ENCODE results near the gene TBC1D1.

TBC1D1 gene

GRCh38 chr4:38113132-38113531, 222.2 kb downstream of the TBC1D1 start:
- DNase-seq (ENCODE audit: extremely low spot score, insufficient read length, low read depth) (no peak), FAIRE-seq (no peak)

DNA sequence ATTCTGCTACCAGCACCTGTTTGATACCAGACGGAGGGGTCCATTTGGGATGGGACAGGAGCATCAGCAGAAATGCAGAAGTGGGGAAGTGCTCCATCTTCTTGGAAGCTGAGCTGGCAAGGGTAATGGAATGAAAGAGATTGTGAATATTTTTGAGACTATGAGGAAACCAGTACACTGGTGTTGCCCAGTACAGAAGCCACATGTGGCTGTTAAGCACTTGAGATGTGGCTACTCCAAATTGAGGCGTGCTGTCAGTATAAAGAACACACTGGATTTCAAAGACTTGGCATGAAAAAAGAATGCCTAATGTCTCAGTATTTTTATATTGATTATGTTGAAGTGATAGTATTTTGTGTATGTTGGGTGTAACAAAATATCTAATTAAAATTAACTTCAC, 222.7 kb downstream of the TBC1D1 start:
- FAIRE-seq (no peak), DNase-seq (ENCODE audit: extremely low spot score, insufficient read length, low read depth) (no peak)

- FAIRE-seq: no peak
- no peak for DNase-seq (ENCODE audit: extremely low spot score, insufficient read length, low read depth)
Observed at GRCh38 chr4:38114386-38115150, 223.7 kb downstream of the TBC1D1 start.

- DNase-seq (ENCODE audit: extremely low spot score, insufficient read length, low read depth): no peak
- FAIRE-seq: no peak
Observed at GRCh38 chr4:38115601-38116000, 224.7 kb downstream of the TBC1D1 start.

GRCh38 chr4:38117591-38117990, 226.7 kb downstream of the TBC1D1 start:
- FAIRE-seq (no peak), DNase-seq (ENCODE audit: extremely low spot score, insufficient read length, low read depth) (no peak)

DNA sequence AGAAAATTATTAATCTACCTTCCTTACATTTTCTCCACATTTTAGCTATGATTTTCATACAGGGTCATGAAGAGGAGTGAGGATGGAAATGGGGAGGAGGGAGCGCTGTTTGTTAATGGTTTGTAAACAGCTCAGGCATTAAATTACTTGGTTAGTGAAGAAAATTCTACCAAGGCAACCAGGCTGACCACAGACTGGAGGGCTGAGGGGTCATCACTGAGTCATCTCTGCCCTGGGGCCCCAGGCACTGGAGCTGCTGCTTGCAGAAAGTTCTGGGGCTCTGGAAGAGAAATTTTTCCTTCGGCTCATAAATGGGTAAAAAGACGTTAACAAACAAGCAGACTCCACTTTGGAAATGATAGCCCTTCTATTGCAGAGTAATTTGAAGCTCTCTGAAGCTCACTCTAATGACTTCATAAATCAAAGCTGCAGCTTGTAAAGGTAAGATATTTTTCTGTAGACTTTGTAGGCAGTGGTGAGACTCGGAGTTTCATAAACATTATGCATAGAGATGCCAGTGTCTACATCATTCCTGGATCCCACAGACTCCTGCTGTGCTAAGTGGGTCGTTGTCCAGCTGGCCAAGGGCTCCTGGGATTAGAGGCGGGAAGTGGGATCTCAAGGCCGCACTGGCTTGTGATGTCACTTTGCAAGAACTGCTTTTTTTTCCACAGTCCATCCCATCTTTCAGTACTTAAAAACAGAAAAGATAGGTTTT, 228.9 kb downstream of the TBC1D1 start:
- DNase-seq (ENCODE audit: extremely low spot score, insufficient read length, low read depth) (no peak), FAIRE-seq (no peak)

DNA sequence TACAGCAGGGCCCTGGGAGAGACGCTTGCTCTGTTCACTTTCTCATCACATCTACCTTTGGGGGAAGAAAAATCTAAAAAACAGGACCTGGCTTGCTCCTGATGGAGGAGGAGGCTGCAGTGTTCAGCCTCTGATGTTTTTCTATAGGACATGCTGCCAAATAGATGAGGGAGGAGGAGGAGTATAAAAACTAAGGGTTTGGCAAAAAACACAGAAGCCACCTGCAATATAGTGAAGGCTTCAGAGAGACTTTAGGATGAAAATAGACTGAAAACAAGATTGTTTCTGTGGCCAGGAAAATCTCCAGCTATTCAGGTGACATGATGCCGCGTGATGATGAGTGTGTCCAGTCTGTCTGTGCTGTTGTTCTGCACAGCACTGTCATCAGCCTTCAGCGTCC, 229.9 kb downstream of the TBC1D1 start:
- FAIRE-seq (no peak), DNase-seq (ENCODE audit: extremely low spot score, insufficient read length, low read depth) (no peak)

- DNase-seq (ENCODE audit: extremely low spot score, insufficient read length, low read depth): no peak
- FAIRE-seq: no peak
Observed at GRCh38 chr4:38122060-38122459, 231.2 kb downstream of the TBC1D1 start.

- DNase-seq (ENCODE audit: extremely low spot score, insufficient read length, low read depth) (no peak), FAIRE-seq (no peak)
Observed at GRCh38 chr4:38123555-38123954, 232.7 kb downstream of the TBC1D1 start.

DNA sequence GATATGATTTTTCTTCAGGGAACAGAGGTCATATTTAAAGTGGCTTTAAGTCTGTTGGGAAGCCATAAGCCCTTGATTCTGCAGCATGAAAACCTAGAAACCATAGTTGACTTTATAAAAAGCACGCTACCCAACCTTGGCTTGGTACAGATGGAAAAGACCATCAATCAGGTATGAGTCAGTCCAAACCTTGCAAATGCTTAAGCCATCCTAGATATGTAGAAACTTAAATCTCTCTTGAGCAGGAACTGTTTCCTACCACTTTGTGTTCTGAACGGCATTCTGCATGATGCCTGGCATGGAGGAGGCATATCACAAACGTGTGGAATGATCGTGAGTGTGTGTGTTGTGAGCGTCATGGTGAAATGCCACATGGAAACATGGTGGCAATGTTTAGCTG, 234.1 kb downstream of the TBC1D1 start:
- no peak for FAIRE-seq

GRCh38 chr4:38125816-38126215, 234.9 kb downstream of the TBC1D1 start:
- FAIRE-seq: no peak

More for the DNA sequence above, 234.1 kb downstream of the TBC1D1 start:
- no peak for DNase-seq (ENCODE audit: extremely low spot score, insufficient read length, low read depth)

DNA sequence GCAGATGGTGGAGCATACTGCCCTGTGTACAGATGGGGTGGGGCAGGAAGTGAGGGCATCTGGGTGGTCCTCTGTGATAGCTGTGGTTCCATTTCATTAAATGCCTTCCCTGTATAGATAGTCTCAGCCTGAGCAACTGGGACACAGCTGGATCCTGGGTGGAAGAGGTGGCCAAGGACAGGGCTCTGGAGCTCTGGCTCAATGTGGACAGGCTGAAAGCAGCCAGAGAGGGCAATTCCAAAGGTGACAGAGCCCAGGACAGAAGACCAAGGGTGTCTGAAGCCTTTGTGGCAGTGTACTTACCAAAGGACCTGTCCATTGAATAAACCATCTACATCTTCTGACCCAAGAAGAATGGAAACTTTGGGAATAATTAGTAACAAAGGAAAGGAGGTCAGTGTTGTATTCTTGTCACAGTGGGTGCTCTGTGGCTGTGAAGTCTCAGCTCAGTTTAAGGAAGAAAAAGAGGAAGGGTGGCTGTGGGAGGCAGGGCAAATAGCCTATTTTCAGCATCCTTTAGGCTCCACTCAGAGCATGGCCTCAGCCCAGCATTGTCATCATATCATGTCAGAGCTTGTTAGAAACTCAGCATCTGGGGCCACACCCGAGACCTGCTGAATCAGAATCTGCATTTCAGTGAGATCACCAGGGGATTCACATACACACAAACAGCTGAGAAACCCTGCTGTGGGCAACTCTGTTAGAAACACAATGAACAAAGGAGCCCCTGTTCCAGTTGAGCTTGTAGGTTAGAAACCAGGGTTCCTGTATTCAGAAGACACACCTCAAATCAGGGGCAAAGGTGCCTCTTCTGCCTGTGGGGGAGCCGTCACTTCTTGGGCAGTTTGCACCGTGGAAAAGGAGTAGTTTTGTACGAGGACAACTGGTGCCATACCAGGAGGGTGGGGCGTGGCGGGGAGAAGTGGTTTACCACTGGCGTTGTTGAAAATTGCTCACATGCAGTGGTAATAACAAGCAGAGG, 237.9 kb downstream of the TBC1D1 start:
- peak; percentile 91 for FAIRE-seq
- no peak for DNase-seq (ENCODE audit: extremely low spot score, insufficient read length, low read depth)

More at GRCh38 chr4:38125816-38126215, 234.9 kb downstream of the TBC1D1 start:
- DNase-seq (ENCODE audit: extremely low spot score, insufficient read length, low read depth): no peak

- no peak for DNase-seq (ENCODE audit: extremely low spot score, insufficient read length, low read depth)
- no peak for FAIRE-seq
Observed at GRCh38 chr4:38129460-38130227, 238.8 kb downstream of the TBC1D1 start.

DNA sequence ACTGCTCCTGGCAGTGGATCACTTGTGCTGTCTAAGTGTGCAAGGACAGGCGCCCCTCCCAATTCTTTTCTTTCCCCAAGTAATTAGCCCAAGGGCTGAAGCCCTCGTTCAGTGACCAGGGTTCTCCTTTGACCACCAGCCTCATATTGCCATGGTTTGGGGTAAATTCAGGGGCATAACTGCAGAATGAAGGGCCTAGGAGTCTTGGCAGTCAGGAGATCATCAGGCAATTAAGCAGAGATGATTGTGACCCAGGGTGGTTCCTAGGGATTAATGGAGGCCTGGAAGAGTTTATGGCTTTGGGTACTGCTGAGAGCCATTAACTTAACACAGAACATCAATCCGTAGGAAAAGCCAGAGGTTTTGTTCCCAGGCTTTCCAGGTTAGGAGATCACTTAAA, 240.0 kb downstream of the TBC1D1 start:
- FAIRE-seq: no peak

GRCh38 chr4:38131371-38132091, 240.6 kb downstream of the TBC1D1 start:
- FAIRE-seq (peak; percentile 88), DNase-seq (ENCODE audit: extremely low spot score, insufficient read length, low read depth) (no peak)

More for the DNA sequence above, 240.0 kb downstream of the TBC1D1 start:
- no peak for DNase-seq (ENCODE audit: extremely low spot score, insufficient read length, low read depth)

DNA sequence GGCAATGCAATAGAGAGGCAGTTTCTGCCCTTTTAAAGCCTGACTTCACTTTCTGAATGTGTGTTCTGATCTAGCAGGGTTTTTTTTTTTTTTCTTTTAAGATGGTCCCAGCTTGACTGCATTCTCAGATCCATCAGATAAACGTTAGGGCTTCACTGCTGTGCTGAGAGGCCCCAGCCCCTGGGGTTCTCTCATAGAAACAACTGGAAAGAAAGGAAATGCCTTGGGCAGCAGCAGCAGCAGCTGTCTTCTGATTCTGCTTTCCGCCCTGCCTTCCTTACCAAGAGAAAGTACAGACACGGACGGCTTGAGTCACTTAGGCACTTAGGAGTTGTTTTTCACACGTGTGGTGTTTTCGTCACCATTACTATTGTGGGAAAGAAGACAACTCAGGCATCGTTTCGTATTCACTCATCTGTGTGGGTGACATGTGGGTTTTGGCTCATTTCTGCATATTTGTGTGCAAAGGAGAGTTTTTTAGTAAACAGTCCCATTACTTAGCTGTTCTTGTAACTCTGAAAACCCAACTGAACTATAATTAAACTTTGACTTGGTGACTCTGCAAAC, 241.3 kb downstream of the TBC1D1 start:
- DNase-seq (ENCODE audit: extremely low spot score, insufficient read length, low read depth) (peak; percentile 64), FAIRE-seq (peak; percentile 100)

DNA sequence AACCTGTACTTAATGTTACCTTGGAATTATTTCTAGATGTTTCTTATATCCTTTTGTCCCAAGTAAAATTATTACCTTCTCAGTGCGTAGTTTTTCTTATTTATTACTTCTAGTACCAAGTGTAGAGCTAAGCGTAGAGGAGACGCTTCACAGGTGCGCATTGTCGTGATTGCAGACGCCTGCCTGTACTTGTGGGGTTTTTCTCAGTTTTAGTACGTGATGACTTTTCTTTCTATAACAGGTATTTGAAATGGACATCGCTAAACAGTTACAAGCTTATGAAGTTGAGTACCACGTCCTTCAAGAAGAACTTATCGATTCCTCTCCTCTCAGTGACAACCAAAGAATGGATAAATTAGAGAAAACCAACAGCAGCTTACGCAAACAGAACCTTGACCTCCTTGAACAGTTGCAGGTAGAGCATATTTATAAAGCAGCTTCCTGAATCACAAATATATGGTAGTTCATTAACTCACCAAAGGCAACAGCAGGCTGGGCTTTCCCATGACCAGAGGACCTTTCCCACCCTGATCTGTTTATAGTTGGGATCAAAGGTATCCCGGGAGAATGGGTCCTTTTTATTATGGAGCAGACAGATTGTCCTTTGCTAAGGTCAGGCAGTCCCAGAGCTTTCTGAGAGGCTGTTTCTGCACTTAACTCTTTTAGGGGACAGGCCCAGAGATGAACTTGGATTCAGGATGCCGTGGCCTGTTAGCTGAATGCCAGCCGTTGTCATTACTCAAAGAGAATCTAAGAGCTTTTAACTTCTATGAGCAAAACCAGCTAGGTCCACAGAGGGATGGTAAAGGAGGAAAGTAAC, 242.2 kb downstream of the TBC1D1 start:
- DNase-seq (ENCODE audit: extremely low spot score, insufficient read length, low read depth) (no peak), FAIRE-seq (peak; percentile 64)
